Thyroid gland (tissue), 4 donors: ENCODE measurements around the gene STX8. TPM values are rescaled to one million over a fixed set of nuclear protein-coding genes. Genes with fewer than 3 reads are reported as not detected.

Source experiments
- DNase-seq, 2 donors: peaks; one replicate each; pipeline ENCODE4 v3.0.0-alpha.2; 2019
- H3K27ac ChIP-seq, 3 donors: fragments of 200-600 bp; sonication (generic); 1 replicate in 2 of 3; 2 replicates in 1 of 3; pipeline ENCODE4 v1.5.1; 2016 to 2019; ENCODE audit warnings: mild to moderate bottlenecking in 1 of 3, moderate library complexity in 1 of 3
- H3K27me3 ChIP-seq: fragments of 200-600 bp; sonication (generic); one replicate; pipeline ENCODE4 v1.5.1; 2019
- H3K36me3 ChIP-seq, 2 donors: fragments of 200-600 bp; sonication (generic); one replicate each; pipeline ENCODE4 v1.5.1; 2016 to 2019
- H3K4me1 ChIP-seq, 2 donors: fragments of 200-600 bp; sonication (generic); one replicate each; pipeline ENCODE4 v1.5.1; 2017 to 2019
- H3K4me3 ChIP-seq, 3 donors: fragments of 200-600 bp; sonication (generic); replicated peaks in 1 of 3; 1 replicate in 2 of 3; 2 replicates in 1 of 3; pipeline ENCODE4 v1.5.1; 2016; ENCODE audit warnings: mild to moderate bottlenecking in 1 of 3
- H3K9me3 ChIP-seq: fragments of 200-600 bp; sonication (generic); one replicate; pipeline ENCODE4 v1.5.1; 2017
- POLR2A ChIP-seq, 2 donors: fragments of 450-650 bp; IDR thresholded peaks; one replicate each; pipeline ENCODE4 v1.6.1; 2017; ENCODE audit warnings: antibody characterized with exemption in 2 of 2, mild to moderate bottlenecking in 2 of 2, moderate library complexity in 1 of 2
- WGBS, 2 donors: methylation state at CpG; one replicate each; pipeline ENCODE4 v1.1.5; 2017; 5-methylcytosine and 5-hydroxymethylcytosine counted together
- intact Hi-C: fragments of 100-400 bp; cut with DNase I; formaldehyde crosslinking; loops from one replicate; pipeline ENCODE4 v1.15.1; 2023
- total RNA-seq, 4 donors: library from RNA; depleted of rRNA; stranded (reverse); fragments of >200 nt; gene quantifications; one replicate each; pipeline ENCODE4 v1.2.3, GENCODE V29; 2016
- TF ChIP-seq, protein P1 (sequence below), 6 experiments: fragments of 200-600 bp in 3 of 6; fragments of 450-650 bp in 3 of 6; sonication (generic) in 3 of 6; IDR thresholded peaks; one replicate each; pipeline ENCODE4 v1.5.1; 2016 to 2019; ENCODE audit warnings: antibody characterized with exemption in 6 of 6, mild to moderate bottlenecking in 2 of 6, inconsistent platforms in 1 of 6, moderate library complexity in 1 of 6

The STX8 gene
- total RNA-seq, 4 donors from 2014 or later = 67.6 to 88.9 (median 72.7) TPM

DNA sequence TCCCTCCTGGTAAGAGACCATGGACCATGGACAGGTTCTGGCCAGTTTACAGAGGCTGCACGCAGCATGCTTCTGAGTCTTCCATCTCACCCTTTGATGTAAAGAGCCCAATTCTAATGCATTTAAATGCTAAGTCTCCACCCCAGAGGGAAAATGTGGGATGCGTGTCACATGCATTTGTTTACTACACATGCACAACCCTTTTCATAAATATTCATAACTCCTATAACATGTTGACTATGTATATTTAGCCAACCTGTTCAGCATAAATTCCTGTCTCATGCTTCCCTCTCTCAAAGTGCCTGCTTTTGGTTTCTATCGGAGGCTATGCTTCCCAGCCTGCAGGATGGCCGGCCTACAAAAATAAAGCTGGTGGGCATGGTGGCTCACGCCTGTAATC is 260.3 kb downstream of the STX8 start:
- TF ChIP-seq POLR2A (IDR thresholded peaks at IDR 0.05) = no peak
- TF ChIP-seq, protein P1, sequence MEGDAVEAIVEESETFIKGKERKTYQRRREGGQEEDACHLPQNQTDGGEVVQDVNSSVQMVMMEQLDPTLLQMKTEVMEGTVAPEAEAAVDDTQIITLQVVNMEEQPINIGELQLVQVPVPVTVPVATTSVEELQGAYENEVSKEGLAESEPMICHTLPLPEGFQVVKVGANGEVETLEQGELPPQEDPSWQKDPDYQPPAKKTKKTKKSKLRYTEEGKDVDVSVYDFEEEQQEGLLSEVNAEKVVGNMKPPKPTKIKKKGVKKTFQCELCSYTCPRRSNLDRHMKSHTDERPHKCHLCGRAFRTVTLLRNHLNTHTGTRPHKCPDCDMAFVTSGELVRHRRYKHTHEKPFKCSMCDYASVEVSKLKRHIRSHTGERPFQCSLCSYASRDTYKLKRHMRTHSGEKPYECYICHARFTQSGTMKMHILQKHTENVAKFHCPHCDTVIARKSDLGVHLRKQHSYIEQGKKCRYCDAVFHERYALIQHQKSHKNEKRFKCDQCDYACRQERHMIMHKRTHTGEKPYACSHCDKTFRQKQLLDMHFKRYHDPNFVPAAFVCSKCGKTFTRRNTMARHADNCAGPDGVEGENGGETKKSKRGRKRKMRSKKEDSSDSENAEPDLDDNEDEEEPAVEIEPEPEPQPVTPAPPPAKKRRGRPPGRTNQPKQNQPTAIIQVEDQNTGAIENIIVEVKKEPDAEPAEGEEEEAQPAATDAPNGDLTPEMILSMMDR (IDR thresholded peaks at IDR 0.05) = no peak
- Histone ChIP-seq H3K9me3 (no peaks in the 10 kb centered on the region), H3K4me1 (no peaks in the 10 kb centered on the region), H3K36me3 (no peaks in the 10 kb centered on the region), H3K27me3 (no peaks in the 10 kb centered on the region), H3K4me3 (no peak overlapping the region), H3K27ac (no peak overlapping the region)
- DNase-seq = no peak
- WGBS, 2 donors = 95 to 97% methylated on average over 5 of the region's 5 CpGs
- intact Hi-C loops = no loop called here

DNA sequence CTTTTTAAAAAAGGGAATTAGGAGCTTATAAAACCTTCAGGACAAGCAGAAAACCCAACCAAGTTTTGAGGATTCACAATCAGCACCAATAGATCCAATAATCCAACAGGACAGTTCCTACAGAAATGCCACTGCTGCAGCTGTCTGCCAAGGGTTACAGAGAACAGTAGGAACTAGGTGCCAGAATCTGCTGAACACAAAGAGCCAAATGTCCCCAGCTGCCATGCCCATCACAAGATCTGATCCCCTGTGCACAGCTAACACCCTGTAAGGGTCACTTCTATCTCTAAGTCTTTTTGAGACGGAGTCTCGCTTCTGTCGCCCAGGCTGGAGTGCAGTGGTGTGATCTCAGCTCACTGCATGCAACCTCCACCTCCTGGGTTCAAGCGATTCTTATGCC is 262.3 kb downstream of the STX8 start:
- TF ChIP-seq, protein P1 (IDR thresholded peaks at IDR 0.05) = no peak
- TF ChIP-seq POLR2A (IDR thresholded peaks at IDR 0.05) = no peak
- no peaks in the 10 kb centered on the region for H3K27me3 ChIP-seq
- no peak for DNase-seq
- H3K4me1 ChIP-seq = no peaks in the 10 kb centered on the region
- no peaks in the 10 kb centered on the region for H3K9me3 ChIP-seq
- intact Hi-C loops = no loop called here
- 96 to 97% methylated on average over 4 of the region's 4 CpGs for WGBS, 2 donors
- no peaks in the 10 kb centered on the region for H3K36me3 ChIP-seq
- H3K27ac ChIP-seq = no peak overlapping the region
- H3K4me3 ChIP-seq = no peak overlapping the region

DNA sequence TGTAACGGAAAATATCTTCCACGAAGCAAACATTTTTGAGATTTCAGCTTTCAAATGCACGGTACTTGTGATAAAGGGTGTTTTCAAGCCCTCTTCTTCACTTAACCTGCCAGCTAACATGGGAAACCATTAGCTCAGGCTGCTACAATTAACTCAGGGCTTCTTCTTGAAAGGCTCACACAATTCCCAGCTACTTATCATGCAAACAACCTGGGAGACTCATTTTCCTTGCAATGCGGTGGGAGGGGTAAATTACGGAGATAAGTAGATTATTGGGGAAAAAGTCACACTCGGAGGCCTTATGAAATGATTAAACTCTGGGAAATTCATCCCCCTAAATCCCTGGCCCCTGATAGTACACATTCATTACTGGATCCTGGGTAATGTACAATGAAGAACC is 266.4 kb downstream of the STX8 start:
- no peaks in the 10 kb centered on the region for H3K4me1 ChIP-seq
- no peak overlapping the region for H3K27ac ChIP-seq
- no peaks in the 10 kb centered on the region for H3K27me3 ChIP-seq
- intact Hi-C loops = no loop called here
- H3K9me3 ChIP-seq = no peaks in the 10 kb centered on the region
- no peak overlapping the region for H3K4me3 ChIP-seq
- TF ChIP-seq, protein P1 (IDR thresholded peaks at IDR 0.05) = no peak
- TF ChIP-seq POLR2A (IDR thresholded peaks at IDR 0.05) = no peak
- WGBS, 2 donors = 79 to 83% methylated on average over 6 of the region's 6 CpGs
- H3K36me3 ChIP-seq = no peaks in the 10 kb centered on the region
- no peak for DNase-seq

DNA sequence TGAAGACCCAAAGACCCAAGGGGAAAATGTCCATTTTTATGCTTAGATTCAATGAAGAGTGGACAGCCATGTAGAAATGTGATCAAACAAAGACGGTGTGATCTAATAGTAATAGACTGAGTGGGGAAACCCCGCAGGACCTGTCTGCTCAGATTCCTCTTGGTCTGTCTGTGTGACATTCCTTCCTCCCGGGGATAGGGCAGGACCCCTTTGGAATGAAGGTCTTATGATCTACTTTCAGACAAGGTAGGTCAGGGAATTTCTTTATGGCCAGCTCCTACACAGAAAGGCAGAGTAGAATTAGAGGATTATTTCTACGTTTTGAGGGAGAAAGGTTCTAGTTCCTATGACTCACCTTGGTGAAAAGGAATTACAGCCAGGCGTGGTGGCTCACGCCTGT is 267.6 kb downstream of the STX8 start:
- Histone ChIP-seq H3K4me3 (no peak overlapping the region), H3K27ac (no peak overlapping the region), H3K27me3 (no peaks in the 10 kb centered on the region), H3K4me1 (no peaks in the 10 kb centered on the region), H3K36me3 (no peaks in the 10 kb centered on the region), H3K9me3 (no peaks in the 10 kb centered on the region)
- no peak for DNase-seq
- intact Hi-C loops = no loop called here
- 77 to 83% methylated on average over 6 of the region's 6 CpGs for WGBS, 2 donors
- TF ChIP-seq, protein P1 (IDR thresholded peaks at IDR 0.05) = no peak
- TF ChIP-seq POLR2A (IDR thresholded peaks at IDR 0.05) = no peak

DNA sequence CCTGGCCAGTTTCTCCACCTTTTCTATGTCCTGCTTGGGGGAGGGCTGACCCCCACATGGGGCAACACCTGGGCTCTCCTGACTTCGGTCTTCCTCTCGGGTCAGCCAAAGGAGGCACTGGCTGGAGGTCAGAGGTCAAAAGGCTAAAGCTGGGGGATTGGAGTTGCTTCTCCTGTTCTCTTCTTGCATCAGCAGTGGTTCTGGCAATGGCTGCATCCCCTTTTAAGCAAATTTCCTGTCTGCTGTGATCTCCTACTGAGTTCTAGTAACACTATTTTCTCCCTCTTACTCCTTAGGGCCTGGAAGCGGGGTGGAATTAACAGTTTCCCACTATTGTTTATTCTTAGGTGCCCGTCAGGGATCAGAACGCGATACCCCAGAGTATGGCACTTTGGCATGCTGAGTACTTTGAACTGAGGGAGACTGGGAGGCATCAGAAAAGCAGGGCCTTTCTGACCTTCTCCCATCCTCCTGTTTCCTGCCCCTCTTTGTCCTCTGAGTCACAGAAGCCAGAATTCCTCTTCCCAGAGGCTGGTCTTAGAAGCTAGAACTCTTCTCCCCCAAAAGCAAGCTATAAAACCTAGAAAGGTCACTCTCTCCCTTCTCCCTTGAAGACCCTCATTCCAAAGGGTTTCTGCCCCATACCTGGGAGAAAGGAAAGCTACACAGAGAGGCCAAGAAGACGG is 268.2 kb downstream of the STX8 start:
- H3K36me3 ChIP-seq = no peaks in the 10 kb centered on the region
- no peaks in the 10 kb centered on the region for H3K9me3 ChIP-seq
- intact Hi-C loops = no loop called here
- no peak overlapping the region for H3K27ac ChIP-seq
- H3K4me1 ChIP-seq = no peaks in the 10 kb centered on the region
- WGBS, 2 donors = 86 to 88% methylated on average over 7 of the region's 7 CpGs
- H3K27me3 ChIP-seq = no peaks in the 10 kb centered on the region
- no peak overlapping the region for H3K4me3 ChIP-seq
- no peak for DNase-seq
- no peak for TF ChIP-seq POLR2A (IDR thresholded peaks at IDR 0.05)
- TF ChIP-seq, protein P1 (IDR thresholded peaks at IDR 0.05) = no peak
